ENCODE measurements around the gene ADGRD1. TPM values are rescaled to one million over a fixed set of nuclear protein-coding genes. Genes with fewer than 3 reads are reported as not detected.
"Not testable (repeated sequence)": the region's sequence is repeated elsewhere in the genome, so short reads cannot be mapped to it uniquely, and the experiment has no call there.

The ADGRD1 gene
- total RNA-seq, 1 donor from 2014 or later: 11.0 TPM

DNA sequence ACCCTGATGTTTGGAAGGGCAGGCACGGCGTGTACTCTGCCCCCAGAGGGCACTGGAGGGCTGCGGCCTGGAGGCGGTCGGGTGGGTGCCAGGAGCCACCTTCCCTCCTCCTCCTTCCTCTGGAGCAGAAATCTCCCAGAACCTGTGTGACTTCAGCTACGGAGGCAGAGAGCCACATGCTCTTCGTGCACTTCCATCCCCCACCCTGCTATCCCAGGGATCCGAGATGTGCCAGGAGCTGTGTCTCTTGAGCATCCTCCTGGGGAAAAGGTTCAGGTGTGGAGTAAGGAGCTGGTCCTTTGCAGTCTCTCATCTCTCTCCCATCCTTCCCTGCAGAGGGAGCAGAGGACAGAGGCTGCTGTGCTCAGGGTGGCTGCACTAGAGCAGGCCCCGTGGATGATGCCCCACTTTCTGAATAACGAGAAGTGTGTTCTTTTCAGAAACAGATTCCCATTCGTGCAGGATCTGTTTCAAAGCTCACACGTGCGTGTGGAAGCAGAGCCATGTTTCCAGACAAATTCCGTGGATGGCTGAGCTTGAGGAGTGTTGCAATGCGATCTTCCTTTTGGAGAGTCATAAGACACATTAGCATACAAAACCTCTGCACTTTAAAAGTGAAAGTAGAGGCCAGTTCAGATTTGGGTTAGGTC is 162.9 kb downstream of the ADGRD1 start:
- H3K27ac Mint-ChIP-seq: no peak overlapping the region
- H3K4me1 Mint-ChIP-seq (ENCODE audit: unreplicated experiment): peaks cover 32% of the 10 kb centered on the region
- H3K9me3 Mint-ChIP-seq: no peaks in the 10 kb centered on the region
- TF ChIP-seq, protein P1, sequence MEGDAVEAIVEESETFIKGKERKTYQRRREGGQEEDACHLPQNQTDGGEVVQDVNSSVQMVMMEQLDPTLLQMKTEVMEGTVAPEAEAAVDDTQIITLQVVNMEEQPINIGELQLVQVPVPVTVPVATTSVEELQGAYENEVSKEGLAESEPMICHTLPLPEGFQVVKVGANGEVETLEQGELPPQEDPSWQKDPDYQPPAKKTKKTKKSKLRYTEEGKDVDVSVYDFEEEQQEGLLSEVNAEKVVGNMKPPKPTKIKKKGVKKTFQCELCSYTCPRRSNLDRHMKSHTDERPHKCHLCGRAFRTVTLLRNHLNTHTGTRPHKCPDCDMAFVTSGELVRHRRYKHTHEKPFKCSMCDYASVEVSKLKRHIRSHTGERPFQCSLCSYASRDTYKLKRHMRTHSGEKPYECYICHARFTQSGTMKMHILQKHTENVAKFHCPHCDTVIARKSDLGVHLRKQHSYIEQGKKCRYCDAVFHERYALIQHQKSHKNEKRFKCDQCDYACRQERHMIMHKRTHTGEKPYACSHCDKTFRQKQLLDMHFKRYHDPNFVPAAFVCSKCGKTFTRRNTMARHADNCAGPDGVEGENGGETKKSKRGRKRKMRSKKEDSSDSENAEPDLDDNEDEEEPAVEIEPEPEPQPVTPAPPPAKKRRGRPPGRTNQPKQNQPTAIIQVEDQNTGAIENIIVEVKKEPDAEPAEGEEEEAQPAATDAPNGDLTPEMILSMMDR (conservative IDR thresholded peaks at IDR 0.05): peak; percentile 75
- DNase-seq (ENCODE audit: extremely low spot score, unreplicated experiment): no peak
- peaks cover 6% of the 10 kb centered on the region for H3K27me3 Mint-ChIP-seq
- no peaks in the 10 kb centered on the region for H3K36me3 Mint-ChIP-seq
- no peak overlapping the region for H3K4me3 Mint-ChIP-seq

DNA sequence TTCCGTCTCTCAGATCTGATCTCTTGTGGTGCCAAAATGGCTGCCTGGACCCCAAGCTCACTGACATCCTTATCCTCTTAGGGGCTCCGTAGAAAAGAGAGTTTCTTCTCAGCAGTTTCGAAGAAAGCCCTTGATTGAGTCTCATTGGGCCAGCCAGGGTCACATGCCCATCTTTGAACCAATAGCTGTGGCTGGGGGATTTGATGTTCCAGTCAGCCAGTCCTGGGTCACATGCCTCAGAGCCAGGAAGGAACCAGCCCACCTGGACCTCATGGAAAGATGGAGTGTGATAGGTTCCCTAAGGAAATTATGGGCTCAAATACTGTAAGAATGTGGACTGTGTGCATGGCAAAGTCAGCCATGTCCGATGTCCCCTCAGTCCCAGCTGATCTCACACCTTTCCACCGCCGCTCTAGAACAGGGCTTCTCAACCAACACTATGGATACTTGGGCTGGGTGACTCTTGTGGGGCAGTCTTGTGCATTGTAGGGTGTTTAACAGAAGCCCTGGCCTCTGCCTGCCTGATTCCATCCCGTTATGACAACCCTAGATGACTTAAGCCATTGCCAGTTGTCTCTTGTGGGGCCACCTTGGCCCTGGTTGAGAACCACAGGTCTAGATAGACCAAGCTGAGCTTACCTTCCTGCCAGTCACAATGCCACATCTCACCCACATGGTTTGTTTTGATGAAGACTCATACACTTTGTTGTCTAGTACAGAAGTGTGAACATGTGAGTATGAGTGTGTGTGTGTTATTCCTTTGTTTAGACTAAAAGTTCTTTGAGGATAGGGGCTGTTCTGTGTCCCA is 163.9 kb downstream of the ADGRD1 start:
- peaks cover 28% of the 10 kb centered on the region for H3K4me1 Mint-ChIP-seq (ENCODE audit: unreplicated experiment)
- DNase-seq (ENCODE audit: extremely low spot score, unreplicated experiment): no peak
- H3K9me3 Mint-ChIP-seq: no peaks in the 10 kb centered on the region
- no peaks in the 10 kb centered on the region for H3K36me3 Mint-ChIP-seq
- peaks cover 6% of the 10 kb centered on the region for H3K27me3 Mint-ChIP-seq
- TF ChIP-seq, protein P1 (conservative IDR thresholded peaks at IDR 0.05): no peak
- H3K4me3 Mint-ChIP-seq: no peak overlapping the region
- H3K27ac Mint-ChIP-seq: no peak overlapping the region

DNA sequence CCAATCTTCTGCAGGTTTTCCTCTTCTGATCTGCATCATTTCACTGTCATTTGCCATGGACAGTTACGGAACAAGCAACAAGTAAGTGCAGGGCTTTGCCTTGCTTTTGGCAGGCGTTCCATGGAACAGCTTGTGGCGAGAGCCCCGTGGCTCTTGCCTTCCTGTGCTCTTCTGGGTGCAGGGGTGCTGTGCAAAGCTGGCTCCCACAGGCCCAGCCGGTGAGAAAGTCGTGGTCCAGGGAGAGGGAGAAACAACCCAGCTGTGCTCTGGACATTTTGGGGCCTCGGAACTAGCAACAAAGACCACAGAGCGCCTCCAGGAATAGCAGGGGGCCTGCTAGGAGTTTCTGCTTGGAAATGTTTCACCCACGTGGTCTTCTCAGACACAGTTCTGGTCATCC is 164.7 kb downstream of the ADGRD1 start:
- Mint-ChIP-seq H3K36me3 (no peaks in the 10 kb centered on the region), H3K4me3 (no peak overlapping the region), H3K27me3 (peaks cover 6% of the 10 kb centered on the region), H3K27ac (no peak overlapping the region), H3K4me1 (ENCODE audit: unreplicated experiment) (peaks cover 28% of the 10 kb centered on the region), H3K9me3 (no peaks in the 10 kb centered on the region)
- DNase-seq (ENCODE audit: extremely low spot score, unreplicated experiment): no peak
- TF ChIP-seq, protein P1 (conservative IDR thresholded peaks at IDR 0.05): no peak

DNA sequence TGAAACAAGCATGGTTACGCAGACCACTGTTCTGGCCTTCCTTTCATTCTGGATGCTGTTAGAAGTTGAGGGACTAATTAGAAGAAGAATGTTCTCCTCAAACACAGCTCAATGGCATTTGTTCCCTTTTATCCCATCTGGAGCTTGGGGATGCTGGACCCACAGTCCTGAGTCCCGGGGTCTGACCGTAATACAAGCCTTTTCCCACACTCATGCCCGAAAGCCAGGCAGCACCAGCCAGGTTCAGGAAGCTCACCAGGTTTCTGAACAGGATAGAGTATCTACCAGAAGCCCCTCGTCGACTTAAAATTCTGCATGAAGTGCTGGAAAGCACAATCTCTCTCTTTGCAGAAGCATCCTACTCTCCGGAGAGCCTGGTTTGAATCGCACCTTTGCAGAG is 165.6 kb downstream of the ADGRD1 start:
- H3K9me3 Mint-ChIP-seq, H3K4me3 Mint-ChIP-seq, H3K36me3 Mint-ChIP-seq, H3K27me3 Mint-ChIP-seq, H3K27ac Mint-ChIP-seq: not testable (repeated sequence)
- peak; percentile 20 for DNase-seq (ENCODE audit: extremely low spot score, unreplicated experiment)
- H3K4me1 Mint-ChIP-seq (ENCODE audit: unreplicated experiment): peaks cover 18% of the 10 kb centered on the region

DNA sequence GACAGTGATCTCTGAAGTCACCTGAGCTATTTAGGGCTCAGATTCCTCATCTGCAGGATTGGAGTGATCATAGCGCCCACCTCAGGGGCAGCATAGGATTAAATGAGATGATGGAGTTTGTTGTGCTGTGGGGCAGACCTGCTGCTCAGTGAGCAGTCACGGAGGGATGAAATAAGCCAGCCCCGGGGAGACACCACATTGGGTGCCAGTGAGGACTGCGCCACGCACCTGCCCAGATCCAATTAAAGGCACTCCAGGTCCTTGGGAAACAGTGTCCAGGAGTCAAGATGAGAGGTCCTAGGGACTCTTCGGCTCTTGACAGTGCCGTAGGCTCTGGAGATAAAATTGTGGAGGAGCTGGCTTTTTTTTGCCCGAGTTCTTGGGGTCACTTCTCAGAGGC is 166.2 kb downstream of the ADGRD1 start:
- peak; percentile 54 for DNase-seq (ENCODE audit: extremely low spot score, unreplicated experiment)
- no peaks in the 10 kb centered on the region for H3K9me3 Mint-ChIP-seq
- H3K27me3 Mint-ChIP-seq: peaks cover 2% of the 10 kb centered on the region
- H3K4me1 Mint-ChIP-seq (ENCODE audit: unreplicated experiment): peaks cover 12% of the 10 kb centered on the region
- no peaks in the 10 kb centered on the region for H3K36me3 Mint-ChIP-seq
- no peak overlapping the region for H3K4me3 Mint-ChIP-seq
- H3K27ac Mint-ChIP-seq: no peak overlapping the region
- TF ChIP-seq, protein P1 (conservative IDR thresholded peaks at IDR 0.05): no peak

DNA sequence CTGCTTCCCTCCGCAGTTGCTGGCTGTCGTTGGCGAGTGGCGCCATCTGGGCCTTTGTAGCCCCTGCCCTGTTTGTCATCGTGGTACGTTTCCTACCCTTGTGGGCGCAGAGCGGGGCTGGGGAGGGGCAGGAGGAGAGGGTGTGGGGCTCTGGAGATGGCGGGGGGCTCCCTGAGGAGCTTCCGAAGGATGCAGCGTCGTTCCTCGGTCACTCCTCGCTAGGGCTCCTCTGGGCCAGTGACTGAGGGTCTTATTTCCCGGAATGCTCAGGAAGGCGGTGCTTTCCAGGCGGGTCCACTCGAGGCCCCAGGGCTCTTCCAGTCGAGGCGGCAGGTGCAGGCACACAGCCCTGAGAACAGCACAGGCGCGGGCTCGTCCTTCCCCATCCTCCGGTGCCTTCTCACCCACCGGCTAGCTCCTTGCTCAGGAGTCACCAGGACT is 167.1 kb downstream of the ADGRD1 start:
- Mint-ChIP-seq H3K27ac (no peak overlapping the region), H3K27me3 (peaks cover 2% of the 10 kb centered on the region), H3K36me3 (no peaks in the 10 kb centered on the region), H3K4me3 (no peak overlapping the region), H3K4me1 (ENCODE audit: unreplicated experiment) (peaks cover 3% of the 10 kb centered on the region), H3K9me3 (no peaks in the 10 kb centered on the region)
- TF ChIP-seq, protein P1 (conservative IDR thresholded peaks at IDR 0.05): no peak
- peak; percentile 60 for DNase-seq (ENCODE audit: extremely low spot score, unreplicated experiment)
